OCI-LY1 (cell line): ENCODE measurements around the gene NR4A3.

Experiments used
- H2AFZ ChIP-seq: fragments of 200-600 bp; sonication (generic), shearing (Covaris generic); 2 replicates; pipeline ENCODE4 v1.6.0; 2014; ENCODE audit warnings: antibody characterized with exemption, mild to moderate bottlenecking, low read length
- H3F3A ChIP-seq: fragments of 200-600 bp; sonication (generic), shearing (Covaris generic); 2 replicates; pipeline ENCODE4 v1.6.0; 2014; ENCODE audit warnings: mild to moderate bottlenecking, antibody characterized with exemption, low read length, moderate library complexity; ENCODE audit not compliant: insufficient read depth
- H3K27ac ChIP-seq: fragments of 200-600 bp; sonication (generic); 2 replicates; pipeline ENCODE4 v1.5.1; 2014; ENCODE audit warnings: low read length, mixed run types, mild to moderate bottlenecking, low read depth; ENCODE audit not compliant: poor library complexity, severe bottlenecking
- H3K27me3 ChIP-seq: fragments of 200-600 bp; sonication (generic); 2 replicates; pipeline ENCODE4 v1.6.0; 2014; ENCODE audit warnings: antibody characterized with exemption, mild to moderate bottlenecking, low read length, moderate library complexity; ENCODE audit not compliant: insufficient read depth
- H3K36me3 ChIP-seq: fragments of 200-600 bp; sonication (generic); 2 replicates; pipeline ENCODE4 v1.6.1; 2014; ENCODE audit warnings: mild to moderate bottlenecking, antibody characterized with exemption, low read length, moderate library complexity, mixed read lengths; ENCODE audit not compliant: insufficient read depth
- H3K4me1 ChIP-seq: fragments of 200-600 bp; sonication (generic); 2 replicates; pipeline ENCODE4 v1.5.1; 2014; ENCODE audit warnings: mild to moderate bottlenecking, low read length, moderate library complexity; ENCODE audit not compliant: insufficient read depth, severe bottlenecking
- H3K4me2 ChIP-seq: fragments of 200-600 bp; sonication (generic), shearing (Covaris generic); 2 replicates; pipeline ENCODE4 v1.6.1; 2014; ENCODE audit warnings: low read length
- H3K4me3 ChIP-seq: fragments of 200-600 bp; sonication (generic); 2 replicates; pipeline ENCODE4 v1.5.1; 2014; ENCODE audit warnings: low read length, low read depth, mild to moderate bottlenecking, mixed read lengths; ENCODE audit not compliant: poor library complexity, severe bottlenecking
- H3K79me2 ChIP-seq: fragments of 200-600 bp; shearing (Covaris generic); 2 replicates; pipeline ENCODE4 v1.6.1; 2016; ENCODE audit warnings: mixed run types, low read length, mixed read lengths; ENCODE audit not compliant: insufficient read depth
- H3K9ac ChIP-seq: fragments of 200-600 bp; sonication (generic), shearing (Covaris generic); 2 replicates; pipeline ENCODE4 v1.6.1; 2014; ENCODE audit warnings: mild to moderate bottlenecking, low read length, mixed read lengths
- H3K9me2 ChIP-seq: fragments of 200-600 bp; sonication (generic), shearing (Covaris generic); 2 replicates; pipeline ENCODE4 v1.6.1; 2014; ENCODE audit warnings: low read depth, mild to moderate bottlenecking, low read length, mixed read lengths
- H3K9me3 ChIP-seq: fragments of 200-600 bp; shearing (Covaris generic); 2 replicates; pipeline ENCODE4 v1.6.1; 2014; ENCODE audit warnings: low read length, mixed read lengths
- H4K20me1 ChIP-seq: fragments of 200-600 bp; sonication (generic), shearing (Covaris generic); 2 replicates; pipeline ENCODE4 v1.6.0; 2016; ENCODE audit warnings: mild to moderate bottlenecking, low read length; ENCODE audit not compliant: insufficient read depth
- EZH2 ChIP-seq: fragments of 200-600 bp; sonication (generic), shearing (Covaris generic); IDR thresholded peaks from 2 replicates; pipeline ENCODE4 v1.8.0; 2017; ENCODE audit warnings: borderline replicate concordance, mixed run types, mild to moderate bottlenecking, antibody characterized with exemption, low read length, moderate library complexity, mixed read lengths
- TF ChIP-seq, protein P1 (sequence below): fragments of 200-600 bp; sonication (generic), shearing (Covaris generic); IDR thresholded peaks from 2 replicates; pipeline ENCODE4 v1.5.1; 2017; ENCODE audit warnings: mild to moderate bottlenecking, antibody characterized with exemption, low read length, moderate library complexity, mixed read lengths

NR4A3 gene

DNA sequence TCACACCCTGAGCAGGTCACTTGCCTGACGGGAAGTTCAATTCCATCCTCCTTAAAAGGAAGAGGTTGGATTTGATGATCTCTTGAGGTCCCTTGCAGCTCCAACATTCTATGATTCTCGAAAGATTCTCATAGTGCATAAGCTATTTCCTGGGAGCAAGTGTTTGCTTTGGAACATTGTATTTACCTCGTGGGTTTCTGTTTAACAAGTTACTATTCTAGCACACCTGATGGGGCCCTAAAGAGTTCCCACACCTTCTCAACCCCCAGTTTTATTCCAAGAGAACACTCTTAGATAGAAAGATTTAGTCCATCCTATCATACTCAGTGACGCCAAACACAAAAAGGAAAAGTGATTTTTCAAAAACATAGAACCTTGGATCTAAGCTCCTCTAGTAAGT lies 23.4 kb downstream of the NR4A3 start:
- H3K9me3 ChIP-seq, result no peaks in the 10 kb centered on the region
- H3K4me3 ChIP-seq, result no peak overlapping the region
- no peaks in the 10 kb centered on the region for H3F3A ChIP-seq
- H3K9ac ChIP-seq, result no peak overlapping the region
- H3K27me3 ChIP-seq, result no peaks in the 10 kb centered on the region
- H3K36me3 ChIP-seq, result no peaks in the 10 kb centered on the region
- H4K20me1 ChIP-seq, result no peaks in the 10 kb centered on the region
- no peaks in the 10 kb centered on the region for H3K79me2 ChIP-seq
- H3K9me2 ChIP-seq, result no peaks in the 10 kb centered on the region
- H2AFZ ChIP-seq, result no peak overlapping the region
- no peak overlapping the region for H3K4me2 ChIP-seq
- H3K27ac ChIP-seq, result no peak overlapping the region
- no peak for TF ChIP-seq EZH2
- TF ChIP-seq, protein P1, sequence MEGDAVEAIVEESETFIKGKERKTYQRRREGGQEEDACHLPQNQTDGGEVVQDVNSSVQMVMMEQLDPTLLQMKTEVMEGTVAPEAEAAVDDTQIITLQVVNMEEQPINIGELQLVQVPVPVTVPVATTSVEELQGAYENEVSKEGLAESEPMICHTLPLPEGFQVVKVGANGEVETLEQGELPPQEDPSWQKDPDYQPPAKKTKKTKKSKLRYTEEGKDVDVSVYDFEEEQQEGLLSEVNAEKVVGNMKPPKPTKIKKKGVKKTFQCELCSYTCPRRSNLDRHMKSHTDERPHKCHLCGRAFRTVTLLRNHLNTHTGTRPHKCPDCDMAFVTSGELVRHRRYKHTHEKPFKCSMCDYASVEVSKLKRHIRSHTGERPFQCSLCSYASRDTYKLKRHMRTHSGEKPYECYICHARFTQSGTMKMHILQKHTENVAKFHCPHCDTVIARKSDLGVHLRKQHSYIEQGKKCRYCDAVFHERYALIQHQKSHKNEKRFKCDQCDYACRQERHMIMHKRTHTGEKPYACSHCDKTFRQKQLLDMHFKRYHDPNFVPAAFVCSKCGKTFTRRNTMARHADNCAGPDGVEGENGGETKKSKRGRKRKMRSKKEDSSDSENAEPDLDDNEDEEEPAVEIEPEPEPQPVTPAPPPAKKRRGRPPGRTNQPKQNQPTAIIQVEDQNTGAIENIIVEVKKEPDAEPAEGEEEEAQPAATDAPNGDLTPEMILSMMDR, result no peak
- H3K4me1 ChIP-seq, result no peaks in the 10 kb centered on the region

DNA sequence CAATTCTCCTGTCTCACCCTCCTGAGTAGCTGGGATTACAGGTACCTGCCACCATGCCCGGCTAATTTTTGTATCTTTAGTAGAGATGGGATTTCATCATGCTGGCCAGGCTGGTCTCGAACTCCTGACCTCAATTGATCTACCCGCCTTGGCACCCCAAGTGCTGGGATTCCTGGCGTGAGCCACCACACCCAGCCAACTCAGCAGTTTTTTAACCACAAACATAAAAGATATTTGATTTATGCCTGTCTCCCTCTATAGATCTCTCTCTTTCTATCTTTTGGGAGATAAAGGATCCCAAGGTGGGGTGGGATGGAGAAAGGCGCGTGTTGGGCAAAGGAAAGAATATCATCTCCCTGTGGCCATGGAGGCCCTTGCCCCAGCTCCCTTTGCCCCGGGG lies 26.8 kb downstream of the NR4A3 start:
- TF ChIP-seq, protein P1, result no peak
- no peak for TF ChIP-seq EZH2
- H3K4me1 ChIP-seq, result no peaks in the 10 kb centered on the region
- no peaks in the 10 kb centered on the region for H4K20me1 ChIP-seq
- H3K9ac ChIP-seq, result no peak overlapping the region
- no peak overlapping the region for H3K27ac ChIP-seq
- H3K79me2 ChIP-seq, result no peaks in the 10 kb centered on the region
- no peaks in the 10 kb centered on the region for H3K36me3 ChIP-seq
- H3K27me3 ChIP-seq, result no peaks in the 10 kb centered on the region
- no peaks in the 10 kb centered on the region for H3K9me3 ChIP-seq
- no peaks in the 10 kb centered on the region for H3K9me2 ChIP-seq
- no peak overlapping the region for H3K4me2 ChIP-seq
- H3F3A ChIP-seq, result no peaks in the 10 kb centered on the region
- no peak overlapping the region for H3K4me3 ChIP-seq
- H2AFZ ChIP-seq, result no peak overlapping the region

DNA sequence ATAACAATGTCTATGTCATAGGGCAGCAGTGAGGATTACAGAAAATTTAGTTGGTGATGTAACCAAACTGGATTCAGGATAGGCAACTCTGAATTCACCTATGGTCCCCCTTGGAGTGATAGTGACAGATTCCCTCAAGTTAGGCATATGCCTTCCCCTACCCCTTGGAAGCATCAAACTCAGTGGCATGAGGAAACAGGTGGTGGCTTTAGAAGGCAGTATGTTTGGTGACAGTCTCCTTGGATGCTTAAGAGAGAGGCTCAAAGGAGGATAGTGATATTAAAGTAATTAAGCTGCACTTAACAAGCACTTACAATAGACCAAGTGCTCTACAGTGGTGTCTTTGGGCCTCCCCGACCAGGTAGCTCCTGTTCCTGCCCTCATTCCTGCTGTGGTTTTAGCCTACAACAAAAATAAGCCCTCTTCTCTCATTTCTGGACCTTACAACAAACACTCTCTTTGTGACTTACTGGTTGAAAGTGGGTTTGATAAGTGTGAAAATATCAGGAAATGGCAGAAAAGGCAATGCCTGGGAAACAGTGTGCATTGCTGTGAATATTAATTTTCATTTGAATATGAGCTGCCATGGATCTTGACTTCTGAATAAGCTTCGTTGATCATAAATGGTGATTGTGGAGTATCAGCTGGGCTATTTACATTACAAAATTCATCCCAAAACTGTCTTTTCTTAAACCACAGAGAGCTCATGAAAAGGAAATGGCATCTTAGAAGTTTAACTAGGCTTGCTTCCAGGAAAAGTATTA lies 29.2 kb downstream of the NR4A3 start:
- no peak overlapping the region for H3K27ac ChIP-seq
- no peak overlapping the region for H3K4me2 ChIP-seq
- H2AFZ ChIP-seq, result no peak overlapping the region
- no peak overlapping the region for H3K9ac ChIP-seq
- H4K20me1 ChIP-seq, result no peaks in the 10 kb centered on the region
- no peaks in the 10 kb centered on the region for H3K4me1 ChIP-seq
- no peaks in the 10 kb centered on the region for H3K9me2 ChIP-seq
- H3K27me3 ChIP-seq, result no peaks in the 10 kb centered on the region
- H3K79me2 ChIP-seq, result no peaks in the 10 kb centered on the region
- no peak overlapping the region for H3K4me3 ChIP-seq
- TF ChIP-seq, protein P1, result no peak
- TF ChIP-seq EZH2, result no peak
- no peaks in the 10 kb centered on the region for H3K9me3 ChIP-seq
- H3K36me3 ChIP-seq, result no peaks in the 10 kb centered on the region
- H3F3A ChIP-seq, result no peaks in the 10 kb centered on the region
